Activated naive CD4-positive, alpha-beta T cell (primary cell): ENCODE measurements around the gene FAHD1.
A peak's percentile ranks its signal among the peaks of the same experiment; 100 is the strongest.
"Not testable (repeated sequence)": the region's sequence is repeated elsewhere in the genome, so short reads cannot be mapped to it uniquely, and the experiment has no call there.

Experiments used
- DNase-seq, 4 experiments: peaks; one replicate each; lab custom pipeline; 2025; lab: John Stamatoyannopoulos, UW

Gene FAHD1

DNA sequence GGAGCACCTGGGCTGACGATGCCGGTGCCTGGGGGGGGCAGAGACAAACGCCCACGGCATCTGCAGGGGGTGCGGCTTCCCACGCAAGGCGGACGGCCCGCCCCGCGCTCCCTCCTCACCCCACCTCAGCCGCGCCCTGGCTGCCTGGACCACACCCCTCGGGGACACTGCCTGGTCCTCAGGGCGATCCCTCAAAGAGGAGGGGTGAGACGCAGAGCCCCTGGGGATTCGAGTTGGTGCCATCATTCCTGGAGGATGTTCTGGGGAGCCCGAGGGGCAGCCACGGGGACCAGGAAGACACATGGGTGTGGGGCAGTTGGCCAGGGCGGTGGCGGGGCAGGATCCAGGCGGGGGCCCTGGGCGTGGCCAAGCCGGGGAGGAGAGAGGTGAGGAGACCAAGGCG is 37.4 kb upstream of the FAHD1 start:
- no peak for DNase-seq

DNA sequence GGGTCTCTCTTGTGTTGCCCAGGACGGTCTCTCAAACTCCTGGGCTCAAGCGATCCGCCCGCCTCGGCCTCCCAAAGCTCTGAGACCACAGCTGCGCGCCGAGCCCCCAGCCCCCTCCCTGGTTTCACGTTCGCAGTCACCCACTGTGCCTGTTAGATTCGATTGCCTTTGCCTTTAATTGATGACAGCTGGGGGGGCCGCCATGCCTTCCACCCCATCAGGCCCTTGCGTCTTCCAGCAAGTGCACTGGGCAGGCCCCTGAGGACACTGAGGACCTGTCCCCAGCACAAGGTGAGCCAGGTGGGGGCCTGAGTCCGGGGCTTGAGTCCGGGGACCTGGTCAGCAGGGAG is 36.8 kb upstream of the FAHD1 start:
- DNase-seq = no peak

DNA sequence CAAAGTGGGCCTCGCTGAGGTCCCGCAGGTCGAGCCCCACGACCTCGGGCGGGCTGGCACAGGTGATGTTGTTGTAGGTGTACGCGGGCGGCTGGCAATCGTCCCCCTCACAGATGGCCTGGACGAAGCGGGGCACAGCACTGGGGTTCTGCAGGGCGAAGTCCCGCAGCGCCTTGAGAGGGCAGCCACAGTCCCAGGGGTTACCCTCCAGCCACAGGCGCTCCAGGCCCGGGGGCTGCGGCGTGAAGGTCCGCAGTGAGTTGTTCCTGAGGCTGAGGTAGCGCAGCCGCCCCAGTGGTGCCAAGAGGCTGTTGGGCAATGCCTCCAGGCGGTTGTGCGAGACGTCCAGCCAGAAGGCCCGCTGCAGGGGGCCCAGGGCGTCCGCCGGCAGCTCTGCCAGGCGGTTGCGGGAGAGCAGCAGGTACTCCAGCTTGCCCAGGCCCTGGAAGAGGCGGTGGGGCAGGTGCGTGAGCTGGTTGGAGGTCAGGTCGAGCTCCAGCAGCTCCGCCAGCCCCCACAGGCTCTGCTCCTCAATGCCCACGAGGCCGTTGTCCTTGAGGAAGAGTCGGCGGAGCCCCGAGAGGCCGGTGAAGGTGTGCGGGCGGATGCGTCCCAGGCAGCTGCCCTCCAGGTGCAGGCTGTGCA is 36.3 kb upstream of the FAHD1 start:
- no peak for DNase-seq

DNA sequence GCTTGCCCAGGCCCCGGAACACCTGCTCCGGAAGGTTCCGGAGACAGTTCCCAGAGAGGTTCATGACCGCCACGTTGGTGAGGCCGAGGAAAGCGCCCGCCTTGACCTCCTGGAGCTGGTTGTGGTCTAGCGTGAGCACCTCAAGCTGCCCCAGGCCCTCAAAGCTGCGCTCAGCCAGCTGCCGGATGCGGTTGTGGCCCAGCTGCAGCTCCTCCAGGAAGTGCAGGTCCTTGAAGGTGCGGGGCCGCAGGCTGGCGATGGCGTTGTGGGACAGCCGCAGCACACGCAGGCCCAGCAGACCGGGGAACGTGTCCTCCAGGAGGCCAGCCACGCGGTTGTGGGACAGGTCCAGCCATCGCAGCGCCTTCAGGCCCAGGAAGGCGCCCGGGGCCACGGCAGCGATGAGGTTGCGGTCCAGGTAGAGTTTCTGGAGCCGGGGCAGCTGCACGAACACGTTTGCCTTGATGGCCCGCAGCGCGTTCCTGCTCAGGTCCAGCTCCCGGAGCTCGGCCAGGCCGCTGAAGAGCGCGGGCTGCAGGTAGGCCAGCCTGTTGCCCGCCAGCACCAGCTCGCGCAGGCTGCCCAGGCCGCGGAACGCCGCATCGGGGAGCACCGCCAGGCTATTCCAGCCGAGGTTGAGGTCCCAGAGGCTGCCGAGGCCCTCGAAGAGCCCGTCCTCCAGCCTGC is 35.6 kb upstream of the FAHD1 start:
- DNase-seq = no peak

- no peak for DNase-seq
Observed at GRCh38 chr16:1791943-1792812, 34.8 kb upstream of the FAHD1 start.

DNA sequence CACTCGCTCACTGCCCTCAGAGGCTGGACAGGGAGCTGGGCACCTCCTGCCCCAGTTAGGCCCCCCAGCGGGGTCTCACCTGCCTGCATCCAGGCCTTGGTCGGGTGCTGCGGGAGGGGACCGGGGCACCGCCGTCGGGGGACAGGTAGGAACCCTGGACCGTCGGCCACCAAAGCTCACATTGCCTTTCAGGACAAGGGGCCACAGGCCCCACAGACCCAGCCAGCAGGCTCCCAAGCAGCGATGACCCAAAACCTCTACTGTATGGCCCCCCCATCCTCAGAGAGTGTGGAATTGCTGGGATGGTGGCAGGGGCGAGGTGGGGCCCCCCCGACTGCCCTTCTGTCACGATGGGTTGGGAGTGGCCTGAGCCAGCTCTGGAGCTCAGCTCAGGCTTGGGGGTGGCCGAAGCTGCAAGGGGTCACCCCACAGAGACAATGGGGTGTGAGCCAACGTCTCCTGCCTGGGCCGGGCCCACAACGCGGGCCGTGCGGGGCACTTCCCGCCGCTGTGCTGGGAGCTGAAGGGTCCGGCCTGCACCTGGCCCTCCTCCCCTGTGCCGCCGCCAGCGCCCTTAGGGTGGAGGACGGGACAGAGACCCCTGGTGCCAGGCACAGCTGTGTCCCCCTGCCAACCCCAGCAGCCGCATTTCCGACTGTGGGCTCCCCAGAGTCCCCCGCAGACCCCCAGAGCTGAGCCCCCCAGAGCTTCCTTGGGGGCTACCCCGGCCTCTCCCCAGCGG is 34.0 kb upstream of the FAHD1 start:
- no peak for DNase-seq

DNA sequence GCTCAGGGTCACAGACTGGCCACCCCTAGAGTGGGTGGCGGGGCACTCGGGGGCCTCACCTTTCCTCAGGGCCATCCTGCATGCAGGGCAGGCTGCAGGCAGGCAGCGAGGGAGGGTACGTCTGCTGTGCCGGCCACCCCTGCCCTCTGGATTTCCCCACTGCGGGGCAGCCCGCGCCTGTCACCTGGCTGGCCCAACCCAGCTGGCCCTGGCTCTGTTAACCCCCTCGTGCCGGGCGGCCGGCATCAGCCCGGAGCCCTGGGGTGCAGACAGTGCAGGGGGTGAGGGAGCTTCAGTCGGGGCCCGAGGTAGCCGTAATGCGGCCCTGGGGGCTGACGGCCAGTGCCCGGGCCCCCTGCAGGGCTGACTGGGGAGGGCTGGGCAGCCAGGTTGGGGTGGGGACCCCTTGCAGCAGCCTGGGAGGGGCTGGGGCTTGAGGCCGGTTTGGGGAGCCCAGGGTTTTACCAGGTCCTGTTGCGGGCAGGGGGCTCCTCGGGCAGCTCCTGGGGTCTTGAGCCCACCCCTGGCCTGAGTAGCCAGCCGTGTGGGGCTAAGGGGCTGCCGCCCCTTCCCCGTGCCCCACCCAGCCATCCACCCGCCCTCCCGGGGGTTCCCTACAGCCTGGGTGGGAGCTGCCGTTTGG is 33.3 kb upstream of the FAHD1 start, which contains the start of gene IGFALS:
Gene IGFALS (minus strand): TSS at position 128 of the 643 bp plus-strand sequence. CDS start 53 bp downstream, at position 75.
- DNase-seq = no peak

GRCh38 chr16:1794221-1794871 is 32.7 kb upstream of the FAHD1 start:
- no peak for DNase-seq

DNA sequence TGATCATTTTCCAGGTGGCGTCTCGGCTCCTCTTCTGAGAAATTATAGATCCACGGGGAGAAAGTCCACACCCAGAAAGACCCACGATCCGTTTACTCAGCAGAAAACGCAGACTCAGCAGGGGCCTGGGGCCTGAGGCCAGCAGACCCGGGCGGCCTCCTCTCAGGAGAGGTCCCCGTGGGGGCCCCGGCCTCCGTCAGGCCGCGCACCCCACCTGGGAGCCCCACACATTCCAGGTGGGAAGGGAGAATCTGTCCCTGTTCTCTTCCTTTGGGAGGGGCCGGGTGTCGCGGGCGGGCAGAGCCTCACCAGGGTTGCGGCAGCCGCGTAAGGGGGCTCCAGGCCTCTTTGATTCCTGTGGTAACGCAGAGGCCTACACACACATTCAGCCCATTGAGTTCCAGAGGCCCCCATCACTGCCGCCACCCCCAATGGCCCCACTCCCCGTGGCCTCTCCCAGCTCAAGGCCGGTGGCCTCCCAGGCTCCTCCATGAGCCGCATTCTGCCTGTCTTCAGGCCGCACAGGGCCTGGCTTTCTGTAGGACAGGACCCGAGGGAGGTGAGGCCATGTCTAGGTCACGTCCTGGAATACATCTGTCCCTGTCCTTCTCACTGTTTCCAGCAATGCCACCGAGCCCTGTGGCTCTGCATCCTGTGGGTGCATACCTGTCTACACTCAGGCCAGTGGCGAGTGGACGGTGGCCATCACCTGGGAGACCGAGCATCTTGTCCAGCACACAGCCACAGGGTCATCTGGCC is 31.9 kb upstream of the FAHD1 start:
- DNase-seq = no peak

- not testable (repeated sequence) for DNase-seq
Observed at GRCh38 chr16:1799263-1799662, 27.7 kb upstream of the FAHD1 start.

GRCh38 chr16:1800701-1801100 is 26.3 kb upstream of the FAHD1 start:
- DNase-seq = no peak

- DNase-seq = no peak
Observed at GRCh38 chr16:1807626-1808025, 19.4 kb upstream of the FAHD1 start.

GRCh38 chr16:1808691-1809090 is 18.3 kb upstream of the FAHD1 start:
- DNase-seq = no peak

- DNase-seq = no peak
Observed at GRCh38 chr16:1809281-1809801, 17.7 kb upstream of the FAHD1 start.

DNA sequence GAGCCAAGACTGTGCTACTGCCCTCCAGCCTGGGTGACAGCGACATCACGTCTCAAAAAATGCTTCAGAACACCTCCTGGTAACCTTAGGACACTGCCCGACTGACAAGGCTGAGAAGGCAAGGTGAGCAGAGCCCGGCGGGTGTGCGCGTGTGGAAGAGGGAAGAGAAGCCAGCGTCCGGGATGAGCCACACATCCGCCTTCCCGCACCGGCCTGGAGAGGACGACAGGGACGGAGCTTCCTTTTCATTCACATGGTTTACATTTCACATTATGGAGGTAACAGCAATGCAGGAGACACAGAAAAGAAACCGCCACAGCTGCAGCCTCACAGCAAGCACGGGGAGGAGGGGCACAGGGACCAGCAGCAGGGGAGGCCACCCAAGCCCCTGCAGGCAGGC is 16.9 kb upstream of the FAHD1 start:
- no peak for DNase-seq

DNA sequence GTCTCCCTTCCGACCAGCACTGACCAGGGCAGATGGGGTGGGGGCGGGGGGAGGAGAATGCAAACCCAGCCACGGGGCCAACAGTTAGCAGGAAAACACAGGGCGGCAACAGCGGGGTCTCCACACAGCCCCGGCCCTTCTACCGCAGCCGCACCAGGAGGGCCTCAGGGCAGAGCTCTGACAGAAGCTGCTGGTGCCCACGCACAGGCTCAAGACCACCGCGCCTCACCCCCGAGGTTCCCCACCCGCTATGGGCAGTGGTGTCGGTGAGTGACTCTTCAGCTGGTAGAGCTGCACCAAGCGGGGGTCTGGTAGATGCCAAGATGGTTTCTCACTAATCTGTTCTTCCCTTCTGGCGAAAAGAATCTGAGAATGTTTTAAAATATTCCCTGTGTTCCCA is 16.5 kb upstream of the FAHD1 start:
- no peak for DNase-seq

DNA sequence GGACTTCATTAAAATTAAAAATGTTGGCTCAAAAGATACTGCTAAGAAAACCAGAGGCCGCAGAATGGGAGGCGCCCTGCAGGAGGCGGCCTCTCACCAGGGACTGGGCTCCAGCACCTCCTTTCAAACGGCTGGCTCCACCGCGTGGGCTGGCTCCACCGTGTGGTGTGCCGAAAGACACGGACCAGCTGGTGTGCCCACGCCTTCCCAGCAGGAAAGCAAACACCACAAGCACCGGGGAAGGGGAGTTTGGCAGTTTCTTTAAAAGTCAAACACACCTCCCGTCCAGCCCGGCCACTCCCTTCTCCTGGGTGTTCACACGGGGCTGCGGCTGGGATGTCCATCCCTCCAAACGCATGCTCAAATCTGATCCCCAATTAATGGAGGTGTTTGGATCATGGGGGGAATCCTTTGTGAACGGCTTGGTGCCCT is 14.3 kb upstream of the FAHD1 start:
- peak in 2 of 4 experiments; percentile 24 to 55 for DNase-seq

GRCh38 chr16:1815461-1815860 is 11.5 kb upstream of the FAHD1 start:
- DNase-seq = no peak

GRCh38 chr16:1816396-1817275 is 10.4 kb upstream of the FAHD1 start:
- no peak for DNase-seq
